ENCODE measurements around the gene MUC5AC. TPM values are rescaled to one million over a fixed set of nuclear protein-coding genes. Genes with fewer than 3 reads are reported as not detected.

MUC5AC gene
- total RNA-seq, 2 donors from 2014 or later = not detected

DNA sequence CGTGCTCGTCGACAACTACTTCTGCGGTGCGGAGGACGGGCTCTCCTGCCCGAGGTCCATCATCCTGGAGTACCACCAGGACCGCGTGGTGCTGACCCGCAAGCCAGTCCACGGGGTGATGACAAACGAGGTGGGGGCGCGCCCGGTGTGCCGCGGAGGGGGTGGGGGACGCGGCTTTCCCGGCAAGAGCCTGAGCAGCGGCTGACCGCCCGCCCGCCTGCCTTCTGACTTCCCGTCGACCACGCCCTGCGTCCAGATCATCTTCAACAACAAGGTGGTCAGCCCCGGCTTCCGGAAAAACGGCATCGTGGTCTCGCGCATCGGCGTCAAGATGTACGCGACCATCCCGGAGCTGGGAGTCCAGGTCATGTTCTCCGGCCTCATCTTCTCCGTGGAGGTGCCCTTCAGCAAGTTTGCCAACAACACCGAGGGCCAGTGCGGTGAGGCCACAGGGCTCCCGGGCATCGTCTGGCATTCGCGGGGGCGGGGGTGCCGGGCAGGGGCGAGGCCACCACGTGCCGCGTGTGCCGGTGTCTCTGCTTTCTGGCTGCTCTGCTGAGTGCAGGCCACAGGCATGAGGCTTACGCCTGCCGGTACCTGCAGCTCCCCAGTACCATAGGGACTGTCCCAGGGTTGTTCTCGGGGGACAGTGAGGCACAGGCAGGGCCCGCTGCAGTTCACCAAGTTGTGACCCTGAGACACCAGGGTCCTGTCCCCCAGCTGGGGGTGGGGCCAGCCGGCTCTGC lies 36.7 kb downstream of the MUC5AC start:
- H3K9me3 ChIP-seq = no peaks in the 10 kb centered on the region
- H3K4me1 ChIP-seq = no peaks in the 10 kb centered on the region
- H3K36me3 ChIP-seq = no peaks in the 10 kb centered on the region
- no peak overlapping the region for H3K27ac ChIP-seq
- peaks cover 0 to 5% of the 10 kb centered on the region in 2 donors for H3K27me3 ChIP-seq
- no peak overlapping the region for H3K4me3 ChIP-seq
- TF ChIP-seq, protein P1, sequence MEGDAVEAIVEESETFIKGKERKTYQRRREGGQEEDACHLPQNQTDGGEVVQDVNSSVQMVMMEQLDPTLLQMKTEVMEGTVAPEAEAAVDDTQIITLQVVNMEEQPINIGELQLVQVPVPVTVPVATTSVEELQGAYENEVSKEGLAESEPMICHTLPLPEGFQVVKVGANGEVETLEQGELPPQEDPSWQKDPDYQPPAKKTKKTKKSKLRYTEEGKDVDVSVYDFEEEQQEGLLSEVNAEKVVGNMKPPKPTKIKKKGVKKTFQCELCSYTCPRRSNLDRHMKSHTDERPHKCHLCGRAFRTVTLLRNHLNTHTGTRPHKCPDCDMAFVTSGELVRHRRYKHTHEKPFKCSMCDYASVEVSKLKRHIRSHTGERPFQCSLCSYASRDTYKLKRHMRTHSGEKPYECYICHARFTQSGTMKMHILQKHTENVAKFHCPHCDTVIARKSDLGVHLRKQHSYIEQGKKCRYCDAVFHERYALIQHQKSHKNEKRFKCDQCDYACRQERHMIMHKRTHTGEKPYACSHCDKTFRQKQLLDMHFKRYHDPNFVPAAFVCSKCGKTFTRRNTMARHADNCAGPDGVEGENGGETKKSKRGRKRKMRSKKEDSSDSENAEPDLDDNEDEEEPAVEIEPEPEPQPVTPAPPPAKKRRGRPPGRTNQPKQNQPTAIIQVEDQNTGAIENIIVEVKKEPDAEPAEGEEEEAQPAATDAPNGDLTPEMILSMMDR (IDR thresholded peaks at IDR 0.05) = no peak
- no peak for DNase-seq (ENCODE audit: low spot score)

DNA sequence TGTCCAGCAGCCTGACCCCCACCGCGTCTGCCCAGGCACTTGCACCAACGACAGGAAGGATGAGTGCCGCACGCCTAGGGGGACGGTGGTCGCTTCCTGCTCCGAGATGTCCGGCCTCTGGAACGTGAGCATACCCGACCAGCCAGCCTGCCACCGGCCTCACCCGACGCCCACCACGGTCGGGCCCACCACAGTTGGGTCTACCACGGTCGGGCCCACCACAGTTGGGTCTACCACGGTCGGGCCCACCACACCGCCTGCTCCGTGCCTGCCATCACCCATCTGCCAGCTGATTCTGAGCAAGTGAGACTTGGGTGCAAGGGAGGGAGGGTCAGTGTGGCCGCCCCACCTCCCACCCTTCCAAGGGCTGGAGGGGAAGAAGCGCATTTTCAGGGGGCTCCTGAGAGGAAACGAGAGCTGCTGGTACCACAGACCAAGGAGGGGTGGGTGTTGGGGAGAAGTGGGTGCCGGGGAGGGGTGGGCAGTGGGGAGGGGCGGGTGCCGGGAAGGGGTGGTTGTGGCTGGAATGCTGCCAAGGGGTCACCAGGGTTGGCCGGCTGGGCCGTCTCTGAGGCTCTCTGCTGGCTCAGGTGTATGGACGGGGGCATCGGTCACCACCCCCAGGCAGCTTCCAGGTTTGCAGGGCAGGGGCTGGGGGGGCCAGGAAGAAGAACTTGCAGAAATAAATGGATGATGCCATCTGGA lies 37.4 kb downstream of the MUC5AC start:
- TF ChIP-seq, protein P1 (IDR thresholded peaks at IDR 0.05) = no peak
- no peaks in the 10 kb centered on the region for H3K9me3 ChIP-seq
- no peak overlapping the region for H3K27ac ChIP-seq
- peaks cover 0 to 5% of the 10 kb centered on the region in 2 donors for H3K27me3 ChIP-seq
- H3K36me3 ChIP-seq = no peaks in the 10 kb centered on the region
- H3K4me1 ChIP-seq = no peaks in the 10 kb centered on the region
- no peak for DNase-seq (ENCODE audit: low spot score)
- no peak overlapping the region for H3K4me3 ChIP-seq

DNA sequence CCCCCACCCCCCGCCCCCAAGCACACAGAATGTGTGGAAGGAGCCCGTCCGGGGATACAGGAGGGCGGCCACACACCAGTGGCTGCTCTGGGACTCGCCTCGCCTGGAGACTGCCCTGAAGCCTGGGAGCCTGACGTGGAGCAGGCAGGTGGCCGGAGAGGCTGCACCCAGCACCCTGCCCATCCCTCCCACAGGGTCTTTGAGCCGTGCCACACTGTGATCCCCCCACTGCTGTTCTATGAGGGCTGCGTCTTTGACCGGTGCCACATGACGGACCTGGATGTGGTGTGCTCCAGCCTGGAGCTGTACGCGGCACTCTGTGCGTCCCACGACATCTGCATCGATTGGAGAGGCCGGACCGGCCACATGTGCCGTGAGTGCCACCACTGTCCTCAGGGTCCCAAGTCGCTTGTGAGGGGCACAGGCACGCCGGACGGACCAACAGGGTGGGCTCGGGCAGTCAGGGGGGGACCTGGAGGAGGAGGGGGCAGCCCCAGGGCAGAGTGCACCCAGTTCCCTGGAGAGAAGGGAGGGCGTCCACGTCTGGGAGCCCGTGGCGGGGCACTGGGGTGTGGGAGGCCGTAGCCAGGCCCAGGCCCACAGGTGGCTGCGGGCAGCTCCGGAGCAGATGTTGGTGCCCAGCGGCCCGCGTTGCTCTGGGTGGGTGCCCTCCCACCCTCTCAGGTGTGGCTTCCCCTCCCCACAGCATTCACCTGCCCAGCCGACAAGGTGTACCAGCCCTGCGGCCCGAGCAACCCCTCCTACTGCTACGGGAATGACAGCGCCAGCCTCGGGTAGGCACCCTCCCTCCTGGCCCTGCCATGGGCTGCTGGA lies 38.1 kb downstream of the MUC5AC start:
- Histone ChIP-seq H3K36me3 (no peaks in the 10 kb centered on the region), H3K27ac (no peak overlapping the region), H3K9me3 (no peaks in the 10 kb centered on the region), H3K4me1 (no peaks in the 10 kb centered on the region), H3K4me3 (no peak overlapping the region), H3K27me3 (peaks cover 0 to 5% of the 10 kb centered on the region in 2 donors)
- TF ChIP-seq, protein P1 (IDR thresholded peaks at IDR 0.05) = no peak
- DNase-seq (ENCODE audit: low spot score) = no peak

GRCh38 chr11:1196516-1197391 lies 39.0 kb downstream of the MUC5AC start:
- TF ChIP-seq, protein P1 (IDR thresholded peaks at IDR 0.05) = no peak
- no peaks in the 10 kb centered on the region for H3K9me3 ChIP-seq
- no peak overlapping the region for H3K4me3 ChIP-seq
- no peaks in the 10 kb centered on the region for H3K36me3 ChIP-seq
- DNase-seq (ENCODE audit: low spot score) = no peak
- no peaks in the 10 kb centered on the region for H3K4me1 ChIP-seq
- H3K27me3 ChIP-seq = peaks cover 0 to 5% of the 10 kb centered on the region in 2 donors
- no peak overlapping the region for H3K27ac ChIP-seq

DNA sequence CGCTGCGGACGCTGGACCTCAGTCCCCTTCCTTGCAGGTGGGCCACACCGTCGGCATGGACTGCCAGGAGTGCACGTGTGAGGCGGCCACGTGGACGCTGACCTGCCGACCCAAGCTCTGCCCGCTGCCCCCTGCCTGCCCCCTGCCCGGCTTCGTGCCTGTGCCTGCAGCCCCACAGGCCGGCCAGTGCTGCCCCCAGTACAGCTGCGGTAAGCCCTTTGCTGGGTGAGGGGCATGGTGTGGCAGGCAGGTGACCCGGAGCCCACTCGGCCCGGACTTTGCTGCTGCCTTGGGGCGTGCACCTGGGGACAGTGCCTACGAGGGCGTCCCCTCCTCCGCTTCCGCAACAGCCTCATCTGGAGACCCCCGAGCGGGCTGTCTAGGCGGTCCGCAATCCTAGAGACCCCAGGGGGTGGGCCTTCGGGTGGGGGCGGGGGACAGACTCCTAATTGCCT lies 39.7 kb downstream of the MUC5AC start:
- Histone ChIP-seq H3K9me3 (no peaks in the 10 kb centered on the region), H3K27ac (no peak overlapping the region), H3K27me3 (peaks cover 0 to 5% of the 10 kb centered on the region in 2 donors), H3K4me1 (no peaks in the 10 kb centered on the region), H3K4me3 (no peak overlapping the region), H3K36me3 (no peaks in the 10 kb centered on the region)
- no peak for DNase-seq (ENCODE audit: low spot score)
- TF ChIP-seq, protein P1 (IDR thresholded peaks at IDR 0.05) = no peak

Measured in right atrium auricular region (tissue), 2 donors.